AG04449 (cell line): ENCODE data around the gene MAML2.

Source experiments
- CTCF ChIA-PET: fragments of 350-600 bp; formaldehyde crosslinking; extraction: SDS; loops from one replicate; lab custom pipeline; 2021; ENCODE audit warnings: antibody characterized with exemption; lab: Yijun Ruan, JAX
- POLR2A ChIA-PET: fragments of 400-600, 350-600 bp; formaldehyde crosslinking; extraction: SDS; loops from one replicate; lab custom pipeline; 2020; ENCODE audit warnings: antibody characterized with exemption, inconsistent platforms; lab: Yijun Ruan, JAX
- DNase-seq: peaks from one replicate; pipeline ENCODE4 v3.0.0-alpha.2; 2010; ENCODE audit warnings: low read depth, low spot score
- H3K4me3 ChIP-seq: 2 replicates; pipeline ENCODE4 v1.5.1; 2011; ENCODE audit warnings: low read depth, mild to moderate bottlenecking, control low read depth, low read length
- TF ChIP-seq, protein P1 (sequence below): IDR thresholded peaks from one replicate; pipeline ENCODE4 v1.5.1; 2011; ENCODE audit warnings: mild to moderate bottlenecking, moderate library complexity, low read length, control low read depth, inconsistent platforms; ENCODE audit not compliant: insufficient read depth; ENCODE audit errors: missing control alignments

MAML2 gene

DNA sequence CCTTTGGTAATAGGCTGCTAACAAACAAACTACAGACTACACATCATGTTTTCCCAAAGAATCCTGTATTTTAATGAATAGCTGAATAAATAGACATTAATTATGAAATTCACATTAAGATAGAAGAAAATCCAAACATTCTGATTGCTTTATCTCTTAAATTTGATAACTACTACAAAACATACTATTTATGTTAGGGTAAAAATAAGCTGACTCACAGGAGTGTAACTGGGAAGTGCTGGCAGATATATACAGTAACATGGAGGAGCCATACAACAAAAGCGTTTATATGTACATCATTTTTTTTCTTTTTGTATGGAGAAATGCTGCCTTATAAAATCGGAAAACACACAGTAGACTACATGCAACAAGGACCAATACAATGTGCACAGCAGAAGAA is 366.4 kb downstream of the MAML2 start:
- TF ChIP-seq, protein P1, sequence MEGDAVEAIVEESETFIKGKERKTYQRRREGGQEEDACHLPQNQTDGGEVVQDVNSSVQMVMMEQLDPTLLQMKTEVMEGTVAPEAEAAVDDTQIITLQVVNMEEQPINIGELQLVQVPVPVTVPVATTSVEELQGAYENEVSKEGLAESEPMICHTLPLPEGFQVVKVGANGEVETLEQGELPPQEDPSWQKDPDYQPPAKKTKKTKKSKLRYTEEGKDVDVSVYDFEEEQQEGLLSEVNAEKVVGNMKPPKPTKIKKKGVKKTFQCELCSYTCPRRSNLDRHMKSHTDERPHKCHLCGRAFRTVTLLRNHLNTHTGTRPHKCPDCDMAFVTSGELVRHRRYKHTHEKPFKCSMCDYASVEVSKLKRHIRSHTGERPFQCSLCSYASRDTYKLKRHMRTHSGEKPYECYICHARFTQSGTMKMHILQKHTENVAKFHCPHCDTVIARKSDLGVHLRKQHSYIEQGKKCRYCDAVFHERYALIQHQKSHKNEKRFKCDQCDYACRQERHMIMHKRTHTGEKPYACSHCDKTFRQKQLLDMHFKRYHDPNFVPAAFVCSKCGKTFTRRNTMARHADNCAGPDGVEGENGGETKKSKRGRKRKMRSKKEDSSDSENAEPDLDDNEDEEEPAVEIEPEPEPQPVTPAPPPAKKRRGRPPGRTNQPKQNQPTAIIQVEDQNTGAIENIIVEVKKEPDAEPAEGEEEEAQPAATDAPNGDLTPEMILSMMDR, result no peak
- POLR2A ChIA-PET, result no interaction called here
- no peak overlapping the region for H3K4me3 ChIP-seq

DNA sequence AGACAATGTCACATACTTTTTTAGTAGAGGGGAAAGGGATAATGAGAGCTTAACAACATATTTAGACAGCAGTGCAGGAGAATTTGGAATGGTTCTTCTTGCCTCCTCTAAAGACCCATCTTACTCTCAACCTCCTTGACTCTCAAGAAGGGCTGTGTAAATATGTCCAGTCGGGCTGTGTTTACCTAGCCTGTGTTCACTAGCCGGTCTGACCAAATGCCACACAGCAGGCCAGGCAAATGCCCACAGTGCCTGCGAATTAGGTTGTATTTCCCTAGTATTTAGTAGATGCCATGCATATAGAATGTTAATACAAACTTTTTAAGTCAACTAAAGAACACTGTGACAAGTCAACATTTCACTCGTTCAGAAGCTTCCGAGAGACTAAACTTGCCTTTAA is 367.7 kb downstream of the MAML2 start:
- no peak for DNase-seq
- H3K4me3 ChIP-seq, result no peak overlapping the region
- TF ChIP-seq, protein P1, result no peak
- ChIA-PET CTCF (interaction anchor here (1.4 to 1.5 kb wide), 2 partner anchors 125 to 141 kb away, joined by 4 read pairs; no protein-coding TSS in a partner anchor), POLR2A (no interaction called here)

More for the DNA sequence above, 366.4 kb downstream of the MAML2 start:
- DNase-seq, result no peak
- CTCF ChIA-PET, result interaction anchor here (0.9 to 1.5 kb wide), 4 partner anchors 10 to 418 kb away, joined by 3 to 4 read pairs (median 4); no protein-coding TSS in a partner anchor

DNA sequence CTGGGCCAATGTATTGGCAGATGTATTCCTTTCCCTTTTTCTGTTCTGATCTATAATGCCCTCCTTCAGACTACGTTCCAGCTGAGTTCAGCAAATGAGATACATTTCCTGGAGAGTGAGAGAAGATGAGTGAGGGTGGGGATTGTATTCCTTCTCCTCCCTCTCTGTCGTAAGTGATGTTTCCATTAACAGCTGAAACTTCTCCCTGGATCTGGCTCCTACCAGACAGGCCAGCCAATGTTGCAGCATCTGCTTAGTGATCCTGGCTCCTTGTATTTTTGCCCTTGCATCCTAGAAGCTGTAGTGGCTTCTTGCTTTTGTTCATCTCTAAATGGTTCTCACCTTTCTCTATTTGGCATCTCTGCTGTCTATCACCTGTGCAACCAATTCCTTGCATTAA is 370.9 kb downstream of the MAML2 start:
- POLR2A ChIA-PET, result no interaction called here
- CTCF ChIA-PET, result interaction anchor here (1.3 to 3.8 kb wide), 2 partner anchors 136 to 422 kb away, joined by 8 to 13 read pairs; no protein-coding TSS in a partner anchor
- no peak for DNase-seq
- TF ChIP-seq, protein P1, result no peak
- no peak overlapping the region for H3K4me3 ChIP-seq

DNA sequence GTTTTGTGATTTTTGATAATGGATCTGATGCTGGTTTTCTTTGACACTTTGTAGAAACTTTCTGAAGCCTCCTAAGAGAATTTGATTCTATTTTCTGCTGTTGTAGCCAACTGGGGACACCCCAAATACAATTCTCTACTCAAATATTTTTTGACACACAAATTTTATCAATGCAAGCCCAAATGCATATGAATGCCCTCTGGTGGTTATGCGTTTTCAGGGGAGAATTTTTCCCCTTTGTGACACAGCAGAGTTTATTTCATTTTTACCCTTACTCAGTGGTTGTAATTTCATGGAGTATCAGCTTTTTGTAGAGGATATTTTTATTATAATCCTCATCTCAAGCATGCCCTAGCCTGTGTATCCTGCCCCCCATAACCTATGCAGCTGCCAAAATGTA is 374.4 kb downstream of the MAML2 start:
- TF ChIP-seq, protein P1, result peak; percentile 10
- ChIA-PET POLR2A (no interaction called here), CTCF (interaction anchor here (0.8 to 2.8 kb wide), 12 partner anchors 12 to 458 kb away, joined by 3 to 16 read pairs (median 4); partner anchors contain the start of gene MAML2)
- no peak overlapping the region for H3K4me3 ChIP-seq
- no peak for DNase-seq

DNA sequence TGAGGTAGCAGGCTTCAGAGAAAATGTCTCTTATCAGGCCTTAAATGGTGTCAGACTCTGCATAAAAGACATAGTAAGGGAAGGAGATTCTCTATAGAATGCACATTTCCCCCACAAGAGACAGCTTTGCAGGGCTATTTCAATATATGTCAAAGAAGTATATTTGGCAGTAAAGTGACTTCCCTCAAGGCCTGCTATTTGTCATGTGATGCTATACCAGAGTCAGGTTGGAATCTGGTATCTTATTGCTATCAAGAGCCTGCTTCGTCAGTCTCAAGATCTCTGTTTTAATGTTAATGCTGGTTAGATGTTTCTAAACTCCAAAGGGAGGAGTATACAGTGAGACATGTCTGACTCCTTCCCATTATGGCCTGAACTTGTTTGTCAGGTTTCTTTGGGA is 378.7 kb downstream of the MAML2 start:
- ChIA-PET POLR2A (no interaction called here), CTCF (no interaction called here)
- no peak overlapping the region for H3K4me3 ChIP-seq
- DNase-seq, result no peak
- TF ChIP-seq, protein P1, result no peak

DNA sequence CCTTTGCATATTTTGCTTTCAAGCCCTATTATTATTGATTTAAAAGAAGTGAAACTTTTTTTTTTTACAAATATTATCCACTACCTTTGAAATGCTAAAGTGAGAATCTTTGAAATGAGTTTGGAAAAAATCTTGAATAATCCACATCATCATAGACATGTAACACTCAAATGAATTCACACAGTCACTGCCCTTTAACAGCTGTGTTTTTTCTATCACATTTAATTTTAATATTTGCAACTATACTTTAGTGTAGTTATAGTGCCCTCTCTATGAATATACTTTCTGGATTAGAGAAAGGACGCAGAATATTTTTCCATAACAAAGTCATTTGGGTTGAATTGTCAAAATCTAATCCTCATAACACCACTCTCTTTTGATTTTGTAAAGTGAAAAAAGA is 381.2 kb downstream of the MAML2 start:
- ChIA-PET POLR2A (no interaction called here), CTCF (no interaction called here)
- no peak for DNase-seq
- H3K4me3 ChIP-seq, result no peak overlapping the region
- TF ChIP-seq, protein P1, result no peak
